NCI-H2171 treated with DMSO at 0.1 percent for 48 hours (cell line): ENCODE measurements around the gene MEA1.
"Not testable (repeated sequence)": the region's sequence is repeated elsewhere in the genome, so short reads cannot be mapped to it uniquely, and the experiment has no call there.

Experiments used
- DNase-seq: peaks from one replicate; lab custom pipeline; 2025; lab: John Stamatoyannopoulos, UW

MEA1 gene

DNA sequence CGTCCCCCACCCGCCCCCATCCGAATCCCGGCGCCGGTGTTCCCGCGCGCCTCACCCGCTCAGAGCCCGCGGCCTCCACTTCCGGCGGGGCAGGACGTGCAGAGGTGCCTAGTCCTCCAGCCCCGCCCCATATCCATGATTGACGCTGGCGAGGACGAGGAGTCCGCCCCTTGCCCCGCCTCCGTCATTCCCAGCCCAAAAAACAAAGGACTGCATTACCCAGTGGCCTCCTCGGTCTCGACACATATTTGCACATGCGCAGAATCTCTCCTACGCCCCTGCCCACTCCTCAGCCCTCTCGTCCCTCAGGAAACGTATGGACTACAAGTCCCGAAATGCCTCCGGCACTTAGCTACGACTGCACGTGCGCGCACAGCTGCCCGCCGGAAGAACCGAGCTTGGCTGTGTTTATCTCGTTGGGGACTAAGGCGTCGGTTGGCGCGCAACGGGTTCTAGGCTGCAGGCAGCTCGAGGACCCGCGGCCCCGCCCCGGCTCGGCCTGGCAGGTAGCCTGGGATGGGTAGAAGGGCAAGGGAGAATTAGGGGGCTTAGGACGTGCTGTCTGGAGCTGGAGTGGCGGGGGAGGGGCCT, at the start of gene MEA1, which contains the start of gene KLHDC3:
MEA1 (minus strand) TSS at position 104 of the 591 bp plus-strand sequence. CDS start 133 bp downstream, outside the sequence.
KLHDC3 (plus strand) TSS at position 407 of the 591 bp plus-strand sequence. CDS start 2,944 bp downstream, outside the sequence.
- DNase-seq, result peak; percentile 100

DNA sequence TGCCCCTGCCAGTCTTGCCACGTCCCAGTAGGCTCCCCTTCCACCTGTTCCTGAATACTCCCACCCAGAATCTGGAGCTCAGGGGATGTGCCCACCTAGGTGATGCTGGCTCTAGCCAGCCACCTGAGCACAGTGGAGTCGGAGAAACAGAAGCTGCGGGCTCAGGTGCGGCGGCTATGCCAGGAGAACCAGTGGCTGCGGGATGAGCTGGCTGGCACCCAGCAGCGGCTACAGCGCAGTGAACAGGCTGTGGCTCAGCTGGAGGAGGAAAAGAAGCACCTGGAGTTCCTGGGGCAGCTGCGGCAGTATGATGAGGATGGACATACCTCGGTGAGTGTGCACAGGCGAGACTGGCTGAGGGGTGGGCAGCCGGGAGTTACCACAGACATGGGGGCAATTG, 49.1 kb upstream of the MEA1 start:
- DNase-seq, result no peak

DNA sequence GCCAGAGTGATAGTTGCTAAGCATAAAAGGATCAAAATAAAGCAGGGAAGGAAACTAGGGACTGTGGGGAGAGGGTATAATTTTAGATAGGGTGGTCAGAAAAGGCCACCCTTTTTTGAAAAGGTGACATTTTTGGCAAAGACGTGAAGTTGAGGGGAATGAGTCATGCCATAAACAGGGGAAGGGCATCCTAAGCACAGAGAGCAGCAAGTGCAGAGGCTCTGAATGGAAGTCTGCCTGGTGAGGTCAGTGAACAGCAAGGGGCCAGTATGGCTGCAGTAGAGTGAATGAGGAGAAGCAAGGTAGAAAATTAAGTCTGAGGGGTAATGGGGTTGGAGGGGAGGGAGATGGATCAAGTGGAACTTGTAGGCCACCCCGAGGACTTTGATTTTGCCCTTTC, 48.1 kb upstream of the MEA1 start:
- DNase-seq, result no peak

DNA sequence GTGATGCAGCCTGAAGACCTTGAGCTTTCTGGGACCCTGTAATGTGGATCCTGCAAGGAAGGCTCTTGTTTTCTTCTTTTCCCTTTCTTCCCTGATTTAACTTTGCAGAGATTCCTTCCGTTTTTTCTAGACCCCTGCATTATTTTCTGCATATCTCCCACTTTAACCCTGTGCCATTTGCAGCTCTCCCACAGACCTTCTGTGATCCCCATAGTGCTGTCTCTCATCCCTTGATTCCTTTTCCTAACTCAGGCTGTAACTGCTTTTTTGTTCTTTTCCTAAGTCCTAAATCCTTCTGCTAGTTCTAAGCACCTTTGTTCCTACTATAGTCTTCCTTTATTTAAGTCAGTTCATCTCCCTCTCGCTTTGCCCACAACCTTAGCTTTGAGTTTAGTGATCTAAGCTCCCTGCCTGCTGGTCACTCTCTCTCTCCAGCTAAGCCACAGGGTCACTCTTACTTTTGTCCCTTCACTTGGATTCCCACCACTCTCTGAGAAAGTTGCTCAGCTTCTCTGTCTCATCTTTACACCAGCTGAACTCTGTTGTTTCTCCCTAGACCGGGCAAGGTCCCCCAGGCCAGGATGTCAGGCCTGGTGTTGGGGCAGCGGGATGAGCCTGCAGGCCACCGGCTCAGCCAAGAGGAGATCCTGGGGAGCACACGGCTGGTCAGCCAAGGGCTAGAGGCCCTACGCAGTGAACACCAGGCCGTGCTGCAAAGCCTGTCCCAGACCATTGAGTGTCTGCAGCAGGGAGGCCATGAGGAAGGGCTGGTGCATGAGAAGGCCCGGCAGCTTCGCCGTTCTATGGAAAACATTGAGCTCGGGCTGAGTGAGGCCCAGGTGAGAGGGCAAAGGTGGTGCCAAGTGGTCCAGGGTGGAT, 47.2 kb upstream of the MEA1 start:
- DNase-seq, result no peak

DNA sequence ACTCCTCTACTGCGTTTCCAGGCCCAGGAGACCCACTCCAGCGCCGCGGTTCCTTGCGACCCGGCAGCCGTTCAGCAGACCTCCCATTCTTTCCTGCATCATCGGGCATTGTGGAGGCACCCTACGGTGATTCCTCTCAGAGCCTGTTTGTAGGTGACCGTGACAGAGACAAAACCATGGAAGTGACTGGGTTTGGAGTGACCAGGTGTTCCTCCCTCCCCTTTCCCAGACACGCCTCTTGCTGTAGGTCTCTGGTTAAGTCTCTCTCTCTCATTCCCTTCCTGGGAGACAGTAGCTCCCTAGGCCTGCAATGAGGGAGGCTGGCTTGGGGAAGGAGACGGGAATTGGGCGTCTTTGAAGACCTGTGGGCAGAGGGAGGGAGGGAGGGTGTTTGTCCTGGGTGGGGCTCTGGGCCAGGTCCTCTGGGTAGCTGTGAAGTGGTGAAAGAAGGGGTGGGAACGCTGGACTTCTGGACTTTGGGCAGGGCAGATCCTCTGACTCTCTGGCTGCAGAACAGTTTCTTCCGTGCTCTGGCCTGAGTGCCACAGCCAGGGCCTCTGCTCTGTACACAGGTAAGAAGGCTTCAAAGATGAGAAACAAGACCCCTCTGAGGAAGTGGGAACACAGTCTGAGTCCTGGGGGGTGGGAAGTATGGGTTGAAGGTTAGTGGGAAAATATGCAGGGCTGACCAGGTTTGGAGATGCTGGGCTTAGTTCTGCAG, 46.4 kb upstream of the MEA1 start:
- no peak for DNase-seq

DNA sequence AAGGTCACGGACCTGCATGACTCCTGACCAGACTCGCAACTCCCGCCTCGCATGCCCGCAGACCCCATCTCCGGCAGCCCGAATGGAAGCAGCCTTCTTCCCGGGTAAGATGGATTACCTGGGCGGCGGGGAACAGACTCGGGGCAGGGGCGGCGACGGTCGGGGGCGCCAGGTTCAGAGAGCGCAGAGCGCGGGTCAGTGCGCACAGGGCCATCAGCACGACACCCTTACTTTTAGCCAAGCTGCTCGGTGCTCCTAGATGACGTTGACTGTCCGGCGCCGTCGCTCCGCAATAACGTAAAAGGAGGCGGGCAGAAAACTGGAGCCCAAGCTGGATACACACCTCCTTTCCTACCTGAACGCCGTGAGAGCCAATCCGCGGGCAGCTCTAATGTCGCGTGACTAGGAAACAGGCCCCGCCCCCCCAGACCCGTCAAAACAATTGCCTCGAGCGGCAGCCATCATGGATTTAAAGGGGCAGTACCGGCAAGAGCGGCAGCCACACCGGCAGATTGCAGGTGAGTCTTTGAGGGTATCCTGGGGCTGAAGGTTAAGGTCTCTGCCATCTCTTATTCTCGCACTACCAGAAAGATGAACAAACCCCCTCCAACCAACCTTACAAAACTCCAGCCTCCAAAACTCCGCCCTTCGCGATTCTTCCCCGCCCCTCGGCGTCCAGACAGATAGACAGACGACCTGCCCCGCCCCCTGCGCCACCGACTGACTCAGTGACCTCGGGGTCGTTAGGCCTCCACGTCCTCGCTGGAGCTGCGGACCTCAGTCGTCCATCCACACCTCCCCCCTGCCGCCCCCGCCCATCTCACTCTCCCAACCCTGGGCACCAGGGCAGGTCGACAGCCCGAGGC, 45.7 kb upstream of the MEA1 start, which contains the start of the genes KLC4 and MRPL2:
KLC4 (plus strand) TSS at position 464 of the 866 bp plus-strand sequence. CDS start 1,705 bp downstream, outside the sequence.
MRPL2 (minus strand) TSS at position 267 of the 866 bp plus-strand sequence; CDS start at position 214, 53 bp downstream.
- peak; percentile 99 for DNase-seq

DNA sequence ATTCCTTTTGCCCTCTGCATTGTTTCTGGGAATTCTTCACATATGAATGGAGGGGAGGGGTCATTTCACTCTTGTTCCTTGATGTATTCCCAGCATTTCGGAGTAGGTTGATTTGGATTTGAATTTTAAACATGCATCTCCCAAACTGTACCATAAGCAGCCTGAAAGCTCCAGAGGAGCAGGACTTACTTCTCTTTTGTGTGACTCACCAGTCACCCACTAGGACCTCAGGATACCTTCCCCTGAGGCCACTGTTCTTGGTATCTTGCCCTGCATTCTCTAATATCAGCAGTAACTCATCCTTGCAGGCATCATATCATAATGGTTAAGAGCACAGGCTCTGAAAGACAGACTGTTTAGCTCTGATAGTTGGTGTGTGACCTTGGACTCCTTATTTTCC, 44.8 kb upstream of the MEA1 start:
- no peak for DNase-seq

DNA sequence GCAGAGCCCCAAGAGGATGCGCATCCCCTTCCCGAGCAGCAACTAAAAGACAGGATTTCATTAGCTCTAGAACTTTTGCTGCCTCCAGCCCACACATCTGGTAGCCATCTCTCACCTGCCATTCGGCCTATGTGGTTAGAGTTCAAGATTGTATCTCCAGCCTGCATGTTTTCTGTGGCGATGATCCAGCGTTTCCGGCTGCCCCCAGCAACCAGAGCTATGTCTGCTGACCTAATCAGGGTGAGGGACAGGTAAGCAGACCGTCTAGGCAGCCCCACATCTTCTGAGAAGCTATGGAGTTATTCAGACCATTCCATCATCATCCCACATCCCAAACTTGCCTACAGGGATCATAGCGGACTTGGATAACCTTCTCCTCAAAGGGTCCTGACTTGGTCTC, 42.2 kb upstream of the MEA1 start:
- DNase-seq, result no peak

DNA sequence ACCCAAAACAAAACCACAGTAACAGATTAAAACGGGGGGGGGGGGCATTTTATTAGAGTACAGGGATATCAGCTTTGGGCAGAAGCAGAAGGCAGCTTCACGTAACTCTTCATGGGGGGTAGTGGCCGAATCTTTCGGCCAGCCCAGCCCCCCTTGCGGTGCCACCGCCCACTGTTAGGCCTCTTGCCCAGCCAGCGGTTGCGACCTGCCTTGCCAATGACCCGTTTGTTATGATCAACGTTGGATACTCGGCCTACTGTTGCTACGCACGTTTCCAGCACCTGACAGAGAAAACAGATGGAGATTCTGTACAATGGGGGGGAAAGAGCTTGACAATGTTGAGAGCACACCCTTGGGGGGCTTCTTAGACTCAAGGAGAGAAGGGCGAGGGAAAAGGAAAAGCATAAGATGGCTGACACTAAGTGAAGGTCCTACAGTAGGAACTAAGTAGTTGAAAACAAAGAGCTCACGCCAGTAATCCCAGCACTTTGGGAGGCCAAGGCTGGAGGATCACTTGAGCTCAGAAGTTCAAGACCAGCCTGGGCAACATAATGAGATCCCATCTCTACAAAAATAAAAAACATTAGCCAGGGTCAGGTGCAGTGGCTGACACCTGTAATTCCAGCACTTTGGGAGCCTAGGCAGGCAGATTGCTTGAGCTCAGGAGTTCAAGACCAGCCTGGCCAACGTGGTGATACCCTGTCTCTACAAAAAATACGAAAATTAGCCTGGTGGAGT, 40.6 kb upstream of the MEA1 start:
- no peak for DNase-seq

DNA sequence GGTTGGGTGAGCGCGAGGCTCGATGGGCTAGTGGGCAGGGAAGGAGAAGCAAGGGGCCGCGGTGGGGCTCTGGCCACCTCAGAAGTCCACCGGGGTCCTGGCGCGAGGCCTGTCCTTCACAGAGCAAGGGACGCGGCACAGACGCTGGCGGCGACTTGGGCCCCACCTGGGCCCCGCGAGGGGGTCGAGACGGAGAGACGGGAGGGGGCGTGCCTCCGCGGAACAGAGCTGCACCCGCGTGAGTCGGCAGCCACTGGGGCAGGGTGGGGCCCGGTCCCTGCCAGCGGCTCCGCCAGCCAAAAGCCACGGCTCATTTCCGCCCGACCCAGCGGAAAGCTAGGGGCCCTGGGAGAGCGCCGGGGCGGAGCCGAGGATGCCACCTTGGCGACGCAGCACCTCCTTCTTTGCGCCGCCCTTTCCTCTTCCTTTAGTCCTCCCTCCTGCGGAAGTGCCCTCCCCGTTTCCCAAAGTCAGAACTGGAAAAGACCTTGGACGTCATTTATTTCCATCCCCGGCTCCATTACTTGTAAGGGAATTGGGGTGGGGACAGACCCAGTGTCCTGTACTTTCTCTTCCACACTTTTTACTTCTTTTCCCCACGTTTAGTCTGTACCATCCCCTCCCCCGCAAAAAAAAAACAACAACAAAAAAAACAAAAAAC, 39.9 kb upstream of the MEA1 start, which contains the start of gene CUL7:
CUL7 (minus strand) TSS at position 307 of the 661 bp plus-strand sequence. CDS start 1,063 bp downstream, outside the sequence.
- peak; percentile 97 for DNase-seq

DNA sequence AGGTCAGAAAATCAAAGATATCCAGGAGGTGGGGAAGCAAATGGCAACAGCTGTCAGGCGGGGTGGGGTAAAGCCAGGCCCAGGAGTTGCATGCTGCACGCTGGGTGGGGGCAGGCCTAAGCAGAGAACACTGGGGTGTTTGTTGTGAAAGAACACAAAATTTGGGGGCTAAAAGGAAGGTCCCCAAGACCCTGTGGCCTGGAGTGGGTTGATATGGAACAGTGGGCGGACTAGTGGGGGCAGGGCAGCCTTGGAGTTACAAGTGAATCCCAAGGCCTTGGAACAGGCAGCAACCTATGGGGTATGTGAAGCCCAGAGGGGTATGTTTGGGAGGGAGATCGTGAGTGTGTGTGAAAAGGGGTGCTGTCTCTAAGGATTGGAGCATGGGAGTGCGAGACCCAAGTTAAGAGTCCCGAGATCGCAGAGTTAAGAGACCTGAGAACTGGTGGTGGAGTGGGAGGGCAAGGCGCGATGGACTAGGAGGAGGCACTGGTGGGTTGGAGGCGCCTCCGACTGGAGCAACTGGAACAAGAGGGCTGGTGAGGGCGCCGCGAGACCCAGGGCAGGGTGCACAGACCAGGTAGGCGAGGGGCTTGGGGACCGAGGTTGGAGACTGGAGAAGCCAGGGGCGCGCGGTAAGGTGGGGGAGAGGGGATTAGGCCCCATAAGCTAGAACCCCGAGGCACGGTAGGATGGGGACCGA, 39.2 kb upstream of the MEA1 start:
- DNase-seq, result peak; percentile 8

DNA sequence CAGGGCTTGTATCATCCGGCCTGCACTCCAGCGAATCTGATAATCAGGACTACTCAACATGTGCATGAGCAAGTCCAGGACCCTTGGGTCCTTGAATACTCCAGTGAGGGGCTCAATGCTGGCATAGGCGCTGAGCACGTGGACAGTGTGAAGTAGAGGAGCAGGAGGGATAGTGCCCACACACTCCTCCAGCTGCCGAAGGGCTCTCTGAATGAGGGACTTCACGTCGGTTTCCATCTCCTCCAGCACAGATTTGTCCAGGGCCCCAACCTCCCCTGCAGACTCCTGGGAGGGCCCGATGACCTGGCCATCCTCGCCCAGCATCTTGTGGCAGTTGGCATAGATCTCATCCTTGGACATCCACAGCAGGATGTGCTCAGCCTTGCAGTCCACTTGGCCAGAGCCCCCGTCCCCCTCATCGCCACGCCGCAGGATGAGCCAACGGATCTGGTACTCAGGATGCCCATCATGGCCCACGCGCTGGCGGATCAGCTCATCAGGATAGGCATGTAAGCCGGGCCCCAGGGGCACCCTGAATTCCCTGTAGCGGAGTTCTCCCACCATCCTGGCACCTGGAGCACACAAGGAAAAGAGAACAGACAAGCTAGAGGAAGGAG, 38.6 kb upstream of the MEA1 start:
- no peak for DNase-seq

DNA sequence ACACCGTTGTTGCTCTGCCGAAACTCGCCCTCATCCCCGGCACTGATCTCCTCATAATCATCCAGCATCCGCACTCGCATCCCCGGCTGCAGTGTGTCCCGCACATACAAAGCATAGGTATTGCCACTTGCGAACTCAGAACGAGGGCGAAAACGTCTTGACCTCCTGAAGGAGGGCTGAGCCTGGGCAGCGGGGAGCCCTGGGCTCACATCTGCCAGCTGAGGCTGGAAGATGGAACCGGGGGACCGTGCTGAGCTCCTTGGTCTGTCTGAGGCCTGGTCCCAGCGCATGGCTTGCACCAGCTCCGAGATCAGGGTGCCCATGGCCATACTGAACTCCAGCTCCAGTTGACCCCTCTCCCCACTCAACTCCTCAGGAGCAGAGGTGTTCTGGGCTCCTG, 37.2 kb upstream of the MEA1 start:
- DNase-seq, result no peak

DNA sequence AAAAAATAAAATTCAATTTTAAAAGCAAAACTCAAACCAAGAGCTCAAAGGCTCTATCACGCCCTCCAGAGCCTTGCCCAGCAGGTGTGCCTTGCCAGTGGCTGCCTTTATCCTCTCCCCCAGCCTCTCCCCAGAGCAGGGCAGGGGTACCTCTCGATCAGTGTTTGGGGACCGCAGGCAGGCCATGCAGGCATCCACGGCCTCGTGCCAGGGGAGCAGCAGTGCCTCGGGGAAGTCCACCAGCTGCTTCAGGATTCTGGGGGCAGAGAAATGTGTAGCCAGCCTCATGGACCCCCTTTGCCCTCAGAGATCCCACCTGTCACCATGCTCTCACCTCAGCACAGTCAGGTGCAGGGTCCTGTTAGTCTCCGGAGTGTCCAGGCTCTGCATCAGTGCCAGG, 34.3 kb upstream of the MEA1 start:
- DNase-seq, result no peak

DNA sequence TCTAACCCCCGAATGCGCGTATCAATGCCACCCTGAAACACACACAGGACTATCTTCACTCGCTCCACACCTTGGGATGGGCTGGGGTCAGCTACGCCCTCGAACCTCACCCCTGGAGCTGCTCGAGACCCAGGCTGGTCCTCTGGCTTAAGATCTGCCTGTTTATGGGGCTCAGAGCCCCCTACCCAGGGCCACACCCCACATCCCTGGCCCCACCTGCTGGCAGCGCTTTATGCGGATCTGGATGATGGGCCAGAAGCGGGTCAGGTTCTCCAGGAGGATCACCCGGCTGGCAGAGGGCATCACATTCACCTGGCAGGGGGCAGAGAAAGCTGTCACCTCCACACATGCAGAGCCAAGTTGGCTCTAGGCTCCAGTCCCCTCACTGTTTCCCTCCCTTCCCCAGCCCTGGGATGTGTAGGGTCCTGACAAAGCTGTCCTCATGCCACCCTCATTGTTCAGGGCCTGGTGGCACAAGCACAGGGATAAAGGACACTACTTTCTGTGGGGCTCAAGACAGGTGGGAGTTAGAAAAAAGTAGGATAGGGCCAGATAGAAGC, 31.7 kb upstream of the MEA1 start:
- DNase-seq, result no peak

DNA sequence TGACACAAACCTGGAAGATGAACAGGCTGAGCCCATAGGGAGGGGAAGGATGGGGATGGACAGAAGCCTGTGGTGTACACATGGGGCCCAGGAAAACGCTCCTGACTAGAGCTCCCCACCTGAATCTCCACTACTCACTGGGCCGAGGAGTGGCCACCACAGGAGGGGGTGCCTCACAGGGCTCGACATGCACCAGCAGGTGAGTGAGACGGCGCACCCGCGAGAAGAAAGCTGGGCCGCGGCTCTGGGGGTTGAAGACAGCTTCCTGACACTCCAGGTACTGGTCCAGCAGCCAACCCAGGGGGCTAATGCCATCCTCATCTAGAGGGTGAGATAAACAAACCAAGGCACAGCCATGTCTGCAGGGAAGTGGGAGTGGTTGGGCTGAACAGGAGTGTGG, 29.6 kb upstream of the MEA1 start:
- no peak for DNase-seq

DNA sequence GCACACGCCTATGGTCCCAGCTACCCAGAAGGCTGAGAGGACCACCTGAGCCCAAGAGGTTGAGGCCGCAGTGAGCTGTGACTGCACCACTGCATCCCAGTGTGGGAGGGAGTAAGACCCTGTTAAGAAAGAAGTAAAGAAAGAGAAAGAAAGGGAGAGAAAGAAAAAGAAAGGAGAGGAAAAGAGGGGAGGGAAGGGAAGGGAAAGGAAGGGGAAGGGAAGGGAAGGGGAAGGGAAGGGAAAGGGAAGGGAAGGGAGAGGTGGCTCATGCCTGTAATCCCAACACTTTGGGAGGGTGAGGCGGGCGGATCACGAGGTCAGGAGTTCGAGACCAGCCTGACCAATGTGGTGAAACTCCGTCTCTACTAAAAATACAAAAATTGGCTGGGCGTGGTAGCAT, 27.7 kb upstream of the MEA1 start:
- DNase-seq, result not testable (repeated sequence)

DNA sequence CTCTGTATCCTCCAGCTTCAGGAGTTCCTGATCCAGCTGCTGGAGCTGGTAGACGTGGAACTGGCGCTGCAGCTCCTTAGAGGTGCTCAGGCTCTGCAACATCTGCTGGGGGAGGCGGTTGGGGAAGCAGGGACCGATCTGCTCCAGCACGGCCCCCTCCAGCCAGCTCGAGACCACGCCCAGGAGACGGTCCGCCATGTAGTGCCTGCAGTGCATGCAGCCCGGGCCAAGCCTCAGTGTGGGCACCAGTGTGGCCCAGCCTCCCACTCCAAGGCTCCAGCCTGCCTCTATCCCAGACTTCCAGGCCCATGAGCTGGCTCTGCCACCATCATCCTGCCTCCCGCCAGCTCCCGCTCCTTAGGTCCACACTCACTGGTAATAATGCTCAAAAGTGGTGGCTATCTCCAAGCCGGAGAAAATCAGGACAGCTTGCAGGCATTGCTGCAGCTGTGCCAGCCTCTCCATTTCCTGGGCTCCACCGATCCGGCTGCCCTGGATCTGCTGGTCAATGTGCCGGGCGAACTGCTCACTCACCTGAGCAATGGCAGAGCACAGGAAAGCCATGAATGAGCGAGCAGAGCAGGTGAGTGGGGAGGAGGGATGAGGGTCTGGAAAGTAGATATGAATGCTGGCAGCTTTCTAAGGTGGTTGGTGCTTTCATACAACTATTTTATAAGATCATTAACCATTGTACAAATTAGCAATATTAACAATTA, 27.0 kb upstream of the MEA1 start:
- no peak for DNase-seq
